Measurements from ENCODE around the gene LGR6.

LGR6 gene

DNA sequence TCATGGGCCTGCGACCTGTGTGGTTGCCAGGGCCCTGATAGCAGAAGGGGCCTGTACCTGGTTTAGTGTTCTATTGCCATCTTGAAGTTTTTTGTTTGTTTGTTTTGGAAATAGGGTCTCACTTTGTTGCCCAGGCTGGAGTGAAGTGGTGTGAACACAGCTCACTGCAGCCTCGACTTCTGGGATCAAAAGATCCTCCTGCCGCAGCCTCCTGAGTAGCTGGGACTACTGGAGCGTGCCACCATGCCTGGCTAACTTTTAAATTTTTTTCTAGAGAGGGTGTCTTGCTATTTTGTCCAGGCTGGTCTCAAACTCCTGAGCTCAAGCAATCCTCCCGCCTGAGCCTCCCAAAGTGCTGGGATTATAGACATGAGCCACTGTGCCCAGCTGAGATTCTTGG, 75.2 kb downstream of the LGR6 start:
- no peaks in the 10 kb centered on the region for H3K4me1 ChIP-seq (ENCODE audit: control insufficient read depth, insufficient read depth, low read length)
- TF ChIP-seq, protein P1, sequence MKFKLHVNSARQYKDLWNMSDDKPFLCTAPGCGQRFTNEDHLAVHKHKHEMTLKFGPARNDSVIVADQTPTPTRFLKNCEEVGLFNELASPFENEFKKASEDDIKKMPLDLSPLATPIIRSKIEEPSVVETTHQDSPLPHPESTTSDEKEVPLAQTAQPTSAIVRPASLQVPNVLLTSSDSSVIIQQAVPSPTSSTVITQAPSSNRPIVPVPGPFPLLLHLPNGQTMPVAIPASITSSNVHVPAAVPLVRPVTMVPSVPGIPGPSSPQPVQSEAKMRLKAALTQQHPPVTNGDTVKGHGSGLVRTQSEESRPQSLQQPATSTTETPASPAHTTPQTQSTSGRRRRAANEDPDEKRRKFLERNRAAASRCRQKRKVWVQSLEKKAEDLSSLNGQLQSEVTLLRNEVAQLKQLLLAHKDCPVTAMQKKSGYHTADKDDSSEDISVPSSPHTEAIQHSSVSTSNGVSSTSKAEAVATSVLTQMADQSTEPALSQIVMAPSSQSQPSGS (tag by site-specific recombination; IDR thresholded peaks at IDR 0.05; ENCODE audit: low read depth), result no peak
- TF ChIP-seq ZNF112 (tag by site-specific recombination; IDR thresholded peaks at IDR 0.05) (no peak), ZNF791 (tag by site-specific recombination; IDR thresholded peaks at IDR 0.05) (no peak), ZNF121 (tag by site-specific recombination; IDR thresholded peaks at IDR 0.05) (peak; percentile 83)
- TF ChIP-seq, protein P2, sequence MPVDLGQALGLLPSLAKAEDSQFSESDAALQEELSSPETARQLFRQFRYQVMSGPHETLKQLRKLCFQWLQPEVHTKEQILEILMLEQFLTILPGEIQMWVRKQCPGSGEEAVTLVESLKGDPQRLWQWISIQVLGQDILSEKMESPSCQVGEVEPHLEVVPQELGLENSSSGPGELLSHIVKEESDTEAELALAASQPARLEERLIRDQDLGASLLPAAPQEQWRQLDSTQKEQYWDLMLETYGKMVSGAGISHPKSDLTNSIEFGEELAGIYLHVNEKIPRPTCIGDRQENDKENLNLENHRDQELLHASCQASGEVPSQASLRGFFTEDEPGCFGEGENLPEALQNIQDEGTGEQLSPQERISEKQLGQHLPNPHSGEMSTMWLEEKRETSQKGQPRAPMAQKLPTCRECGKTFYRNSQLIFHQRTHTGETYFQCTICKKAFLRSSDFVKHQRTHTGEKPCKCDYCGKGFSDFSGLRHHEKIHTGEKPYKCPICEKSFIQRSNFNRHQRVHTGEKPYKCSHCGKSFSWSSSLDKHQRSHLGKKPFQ (tag by site-specific recombination; IDR thresholded peaks at IDR 0.05), result peak; percentile 87
- POLR2A ChIA-PET, result interaction anchor here (0.6 to 1.1 kb wide), 2 partner anchors 12 to 73 kb away, joined by 3 to 4 read pairs; partner anchors contain the start of gene UBE2T
- no peaks in the 10 kb centered on the region for H3K9me3 ChIP-seq (ENCODE audit: control insufficient read depth, insufficient read depth, low read depth, low read length)
- no peaks in the 10 kb centered on the region for H3K36me3 ChIP-seq (ENCODE audit: control insufficient read depth in 2 of 2, insufficient read depth in 1 of 2, low read length in 2 of 2)
- CTCF ChIA-PET, result interaction anchor here (0.6 kb wide), 1 partner anchor 303 kb away, joined by 3 read pairs; no protein-coding TSS in a partner anchor
- no peak overlapping the region for H3K27ac ChIP-seq (ENCODE audit: extremely low read depth, low read depth, low read length)
- no peak overlapping the region for H3K4me3 ChIP-seq (ENCODE audit: low read depth, low read length)

DNA sequence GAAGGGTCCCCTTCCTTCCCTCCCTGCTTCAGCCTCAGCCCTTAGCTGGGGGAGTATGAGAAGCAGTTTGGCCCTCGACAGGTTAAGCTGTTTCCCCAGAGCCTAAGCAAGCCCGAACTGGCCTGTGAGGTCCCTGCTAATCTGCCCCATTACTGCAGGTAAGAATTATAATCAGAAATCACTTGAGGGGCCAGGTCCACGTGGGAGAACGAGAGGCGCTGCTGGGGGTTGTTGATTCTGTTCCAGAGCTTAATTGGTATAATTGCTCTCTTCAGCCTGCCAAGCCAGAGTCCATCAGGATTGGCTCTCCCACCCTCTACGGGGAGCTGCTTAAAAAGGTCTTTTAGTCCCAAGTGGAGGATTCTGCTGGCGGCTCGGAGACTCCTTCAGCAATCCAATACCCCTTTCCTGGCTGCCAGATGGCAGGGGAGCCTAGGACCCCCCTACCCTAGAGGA, 77.3 kb downstream of the LGR6 start:
- Histone ChIP-seq H3K4me1 (ENCODE audit: control insufficient read depth, insufficient read depth, low read length) (no peaks in the 10 kb centered on the region), H3K9me3 (ENCODE audit: control insufficient read depth, insufficient read depth, low read depth, low read length) (no peaks in the 10 kb centered on the region), H3K36me3 (ENCODE audit: control insufficient read depth in 2 of 2, insufficient read depth in 1 of 2, low read length in 2 of 2) (no peaks in the 10 kb centered on the region), H3K27ac (ENCODE audit: extremely low read depth, low read depth, low read length) (no peak overlapping the region), H3K4me3 (ENCODE audit: low read depth, low read length) (no peak overlapping the region)
- CTCF ChIA-PET, result interaction anchor here (0.6 to 1.9 kb wide), 7 partner anchors 13 to 1015 kb away, joined by 3 to 7 read pairs (median 3); partner anchors contain the start of gene LGR6
- POLR2A ChIA-PET, result no interaction called here
- TF ChIP-seq ZNF211 (tag by site-specific recombination; IDR thresholded peaks at IDR 0.05; ENCODE audit: low read depth) (no peak), ZNF626 (tag by site-specific recombination; IDR thresholded peaks at IDR 0.05) (no peak), ZNF48 (tag by site-specific recombination; IDR thresholded peaks at IDR 0.05) (no peak), ZNF266 (tag by site-specific recombination; IDR thresholded peaks at IDR 0.05; ENCODE audit: low read depth) (no peak), ZBTB17 (tag by site-specific recombination; IDR thresholded peaks at IDR 0.05) (0 out of 2 replicates have a peak, but pooled peaks have one; percentile 32), ZNF350 (tag by site-specific recombination; IDR thresholded peaks at IDR 0.05) (no peak), ZBTB7A (tag by site-specific recombination; IDR thresholded peaks at IDR 0.05; ENCODE audit: low read depth) (no peak), SP7 (tag by site-specific recombination; IDR thresholded peaks at IDR 0.05) (peak; percentile 46; the same call in 1 of the 2 replicates), ZBTB48 (tag by site-specific recombination; IDR thresholded peaks at IDR 0.05) (peak; percentile 30; the same call in 1 of the 2 replicates), KLF9 (tag by site-specific recombination; IDR thresholded peaks at IDR 0.05; ENCODE audit: low read depth) (no peak), ZNF239 (tag by site-specific recombination; IDR thresholded peaks at IDR 0.05) (no peak), ZNF175 (tag by site-specific recombination; IDR thresholded peaks at IDR 0.05) (no peak), ZNF274 (IDR thresholded peaks at IDR 0.05; ENCODE audit: low read length) (no peak), ZNF274 (tag by site-specific recombination; IDR thresholded peaks at IDR 0.05; ENCODE audit: borderline replicate concordance) (no peak), ZNF473 (tag by site-specific recombination; IDR thresholded peaks at IDR 0.05) (no peak), FEZF1 (tag by site-specific recombination; IDR thresholded peaks at IDR 0.05) (peak; percentile 64), ZNF776 (tag by site-specific recombination; IDR thresholded peaks at IDR 0.05; ENCODE audit: borderline replicate concordance) (no peak)
- TF ChIP-seq, protein P3, sequence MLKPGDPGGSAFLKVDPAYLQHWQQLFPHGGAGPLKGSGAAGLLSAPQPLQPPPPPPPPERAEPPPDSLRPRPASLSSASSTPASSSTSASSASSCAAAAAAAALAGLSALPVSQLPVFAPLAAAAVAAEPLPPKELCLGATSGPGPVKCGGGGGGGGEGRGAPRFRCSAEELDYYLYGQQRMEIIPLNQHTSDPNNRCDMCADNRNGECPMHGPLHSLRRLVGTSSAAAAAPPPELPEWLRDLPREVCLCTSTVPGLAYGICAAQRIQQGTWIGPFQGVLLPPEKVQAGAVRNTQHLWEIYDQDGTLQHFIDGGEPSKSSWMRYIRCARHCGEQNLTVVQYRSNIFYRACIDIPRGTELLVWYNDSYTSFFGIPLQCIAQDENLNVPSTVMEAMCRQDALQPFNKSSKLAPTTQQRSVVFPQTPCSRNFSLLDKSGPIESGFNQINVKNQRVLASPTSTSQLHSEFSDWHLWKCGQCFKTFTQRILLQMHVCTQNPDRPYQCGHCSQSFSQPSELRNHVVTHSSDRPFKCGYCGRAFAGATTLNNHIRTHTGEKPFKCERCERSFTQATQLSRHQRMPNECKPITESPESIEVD (tag by site-specific recombination; IDR thresholded peaks at IDR 0.05), result no peak
- TF ChIP-seq, protein P4, sequence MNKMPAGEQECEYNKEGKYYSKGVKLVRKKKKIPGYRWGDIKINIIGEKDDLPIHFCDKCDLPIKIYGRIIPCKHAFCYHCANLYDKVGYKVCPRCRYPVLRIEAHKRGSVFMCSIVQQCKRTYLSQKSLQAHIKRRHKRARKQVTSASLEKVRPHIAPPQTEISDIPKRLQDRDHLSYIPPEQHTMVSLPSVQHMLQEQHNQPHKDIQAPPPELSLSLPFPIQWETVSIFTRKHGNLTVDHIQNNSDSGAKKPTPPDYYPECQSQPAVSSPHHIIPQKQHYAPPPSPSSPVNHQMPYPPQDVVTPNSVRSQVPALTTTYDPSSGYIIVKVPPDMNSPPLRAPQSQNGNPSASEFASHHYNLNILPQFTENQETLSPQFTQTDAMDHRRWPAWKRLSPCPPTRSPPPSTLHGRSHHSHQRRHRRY (tag by site-specific recombination; IDR thresholded peaks at IDR 0.05), result no peak
- TF ChIP-seq, protein P5, sequence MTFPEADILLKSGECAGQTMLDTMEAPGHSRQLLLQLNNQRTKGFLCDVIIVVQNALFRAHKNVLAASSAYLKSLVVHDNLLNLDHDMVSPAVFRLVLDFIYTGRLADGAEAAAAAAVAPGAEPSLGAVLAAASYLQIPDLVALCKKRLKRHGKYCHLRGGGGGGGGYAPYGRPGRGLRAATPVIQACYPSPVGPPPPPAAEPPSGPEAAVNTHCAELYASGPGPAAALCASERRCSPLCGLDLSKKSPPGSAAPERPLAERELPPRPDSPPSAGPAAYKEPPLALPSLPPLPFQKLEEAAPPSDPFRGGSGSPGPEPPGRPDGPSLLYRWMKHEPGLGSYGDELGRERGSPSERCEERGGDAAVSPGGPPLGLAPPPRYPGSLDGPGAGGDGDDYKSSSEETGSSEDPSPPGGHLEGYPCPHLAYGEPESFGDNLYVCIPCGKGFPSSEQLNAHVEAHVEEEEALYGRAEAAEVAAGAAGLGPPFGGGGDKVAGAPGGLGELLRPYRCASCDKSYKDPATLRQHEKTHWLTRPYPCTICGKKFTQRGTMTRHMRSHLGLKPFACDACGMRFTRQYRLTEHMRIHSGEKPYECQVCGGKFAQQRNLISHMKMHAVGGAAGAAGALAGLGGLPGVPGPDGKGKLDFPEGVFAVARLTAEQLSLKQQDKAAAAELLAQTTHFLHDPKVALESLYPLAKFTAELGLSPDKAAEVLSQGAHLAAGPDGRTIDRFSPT (tag by site-specific recombination; IDR thresholded peaks at IDR 0.05), result no peak
- TF ChIP-seq, protein P6, sequence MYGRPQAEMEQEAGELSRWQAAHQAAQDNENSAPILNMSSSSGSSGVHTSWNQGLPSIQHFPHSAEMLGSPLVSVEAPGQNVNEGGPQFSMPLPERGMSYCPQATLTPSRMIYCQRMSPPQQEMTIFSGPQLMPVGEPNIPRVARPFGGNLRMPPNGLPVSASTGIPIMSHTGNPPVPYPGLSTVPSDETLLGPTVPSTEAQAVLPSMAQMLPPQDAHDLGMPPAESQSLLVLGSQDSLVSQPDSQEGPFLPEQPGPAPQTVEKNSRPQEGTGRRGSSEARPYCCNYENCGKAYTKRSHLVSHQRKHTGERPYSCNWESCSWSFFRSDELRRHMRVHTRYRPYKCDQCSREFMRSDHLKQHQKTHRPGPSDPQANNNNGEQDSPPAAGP (tag by site-specific recombination; IDR thresholded peaks at IDR 0.05), result no peak
